H1 (cell line): ENCODE measurements around the gene CANT1. TPM values are rescaled to one million over a fixed set of nuclear protein-coding genes. Genes with fewer than 3 reads are reported as not detected.

Experiments used
- CTCF ChIA-PET: fragments of 300-600 bp; sonication (Branson Sonifier 250); formaldehyde crosslinking; loops from one replicate; lab custom pipeline; 2021; ENCODE audit not compliant: partially characterized antibody; lab: Charles Lee
- POLR2A ChIA-PET: fragments of 300-600 bp; sonication (Branson Sonifier 250); formaldehyde crosslinking; loops from one replicate; lab custom pipeline; 2021; ENCODE audit warnings: inconsistent platforms; ENCODE audit not compliant: partially characterized antibody; lab: Charles Lee
- DNase-seq, 2 experiments: peaks; one replicate each; pipeline versions ENCODE4 v3.0.0 to v3.0.0-alpha.2; 2010 to 2022; ENCODE audit warnings: low spot score in 2 of 2, low read depth in 1 of 2, mixed read lengths in 1 of 2
- FAIRE-seq: peaks from 2 replicates; lab custom pipeline; 2011; peaks lifted over from hg19 to GRCh38; lab: Jason Lieb, UNC
- H2AFZ ChIP-seq: 2 replicates; pipeline ENCODE4 v1.8.1; 2012; ENCODE audit warnings: low read length, inconsistent platforms
- H2AK5ac ChIP-seq: 2 replicates; pipeline ENCODE4 v1.6.1; 2013; ENCODE audit warnings: low read depth, low read length
- H2BK120ac ChIP-seq: replicated peaks from 2 replicates; pipeline ENCODE3; 2013; ENCODE audit warnings: low read depth, low read length, inconsistent platforms
- H2BK12ac ChIP-seq: 2 replicates; pipeline ENCODE4 v1.6.1; 2013; ENCODE audit warnings: low read depth, low read length
- H2BK15ac ChIP-seq: 2 replicates; pipeline ENCODE4 v1.6.1; 2013; ENCODE audit warnings: low read length
- H2BK20ac ChIP-seq: 2 replicates; pipeline ENCODE4 v1.6.1; 2013; ENCODE audit warnings: low read length
- H2BK5ac ChIP-seq: 2 replicates; pipeline ENCODE4 v1.6.1; 2013; ENCODE audit warnings: low read depth, low read length
- H3K14ac ChIP-seq: 2 replicates; pipeline ENCODE4 v1.6.1; 2013; ENCODE audit warnings: inconsistent platforms; ENCODE audit not compliant: insufficient read length
- H3K18ac ChIP-seq: 2 replicates; pipeline ENCODE4 v1.6.1; 2013; ENCODE audit warnings: low read length; ENCODE audit errors: extremely low read depth
- H3K23ac ChIP-seq: 2 replicates; pipeline ENCODE4 v1.6.1; 2013; ENCODE audit warnings: inconsistent platforms; ENCODE audit not compliant: insufficient read length
- H3K23me2 ChIP-seq: 2 replicates; pipeline ENCODE4 v1.6.1; 2013; ENCODE audit warnings: low read depth, low read length
- H3K27ac ChIP-seq: 2 replicates; pipeline ENCODE4 v1.6.1; 2011; ENCODE audit warnings: low read depth, low read length, inconsistent platforms
- H3K27me3 ChIP-seq, 4 experiments: replicated peaks in 1 of 4; 1 replicate in 1 of 4; 2 replicates in 3 of 4; pipeline versions ENCODE4 v1.6.1 to v1.8.1; 2011 to 2013; ENCODE audit warnings: low read length in 3 of 4, mild to moderate bottlenecking in 3 of 4, inconsistent platforms in 2 of 4, mixed read lengths in 2 of 4, moderate library complexity in 1 of 4; ENCODE audit not compliant: control insufficient read depth in 3 of 4, insufficient read depth in 3 of 4; ENCODE audit errors: extremely low read depth in 1 of 4
- H3K36me3 ChIP-seq, 4 experiments: 2 replicates each; pipeline versions ENCODE4 v1.6.1 to v1.8.1; 2011 to 2013; ENCODE audit warnings: mild to moderate bottlenecking in 4 of 4, low read length in 3 of 4, moderate library complexity in 2 of 4, control low read depth in 1 of 4, inconsistent platforms in 1 of 4; ENCODE audit not compliant: insufficient read depth in 4 of 4, control insufficient read depth in 2 of 4
- H3K4ac ChIP-seq: replicated peaks from 2 replicates; pipeline ENCODE3; 2013; ENCODE audit warnings: low read length, low read depth, mixed read lengths, inconsistent platforms; ENCODE audit not compliant: insufficient read length
- H3K4me1 ChIP-seq, 4 experiments: replicated peaks in 1 of 4; 1 replicate in 1 of 4; 2 replicates in 3 of 4; pipeline versions ENCODE4 v1.6.1 to v1.8.1; 2011 to 2013; ENCODE audit warnings: low read length in 3 of 4, inconsistent platforms in 2 of 4, mixed read lengths in 1 of 4; ENCODE audit not compliant: insufficient read depth in 4 of 4, control insufficient read depth in 3 of 4
- H3K4me2 ChIP-seq, 2 experiments: 2 replicates each; pipeline versions ENCODE4 v1.6.1 to v1.8.1; 2011 to 2013; ENCODE audit warnings: low read depth in 2 of 2, low read length in 2 of 2, control low read depth in 1 of 2, inconsistent platforms in 1 of 2, mild to moderate bottlenecking in 1 of 2; ENCODE audit not compliant: insufficient read depth in 1 of 2
- H3K4me3 ChIP-seq, 4 experiments: fragments of 200-600, 300-600 bp in 1 of 4; sonication (generic), shearing (Covaris generic), sonication (Bioruptor Twin) in 1 of 4; 2 replicates each; pipeline versions ENCODE4 v1.5.1 to v1.8.1; 2011 to 2016; ENCODE audit warnings: low read length in 4 of 4, low read depth in 3 of 4, control low read depth in 2 of 4, inconsistent platforms in 2 of 4, mild to moderate bottlenecking in 2 of 4, mixed read lengths in 1 of 4, moderate library complexity in 1 of 4; ENCODE audit not compliant: insufficient read depth in 2 of 4; ENCODE audit errors: extremely low read depth in 1 of 4
- H3K56ac ChIP-seq: replicated peaks from 2 replicates; pipeline ENCODE3; 2013; ENCODE audit warnings: low read depth, mild to moderate bottlenecking, mixed read lengths, low read length, inconsistent platforms; ENCODE audit not compliant: insufficient read length
- H3K79me1 ChIP-seq: 2 replicates; pipeline ENCODE4 v1.6.1; 2013; ENCODE audit warnings: low read depth, low read length, control low read depth
- H3K79me2 ChIP-seq, 2 experiments: 2 replicates each; pipeline versions ENCODE4 v1.6.1 to v1.8.1; 2012 to 2013; ENCODE audit warnings: low read length in 2 of 2, mild to moderate bottlenecking in 2 of 2, inconsistent platforms in 1 of 2; ENCODE audit not compliant: insufficient read depth in 2 of 2, control insufficient read depth in 1 of 2
- H3K9ac ChIP-seq, 4 experiments: replicated peaks in 1 of 4; 1 replicate in 1 of 4; 2 replicates in 3 of 4; pipeline versions ENCODE4 v1.6.1 to v1.8.1; 2011 to 2013; ENCODE audit warnings: low read depth in 3 of 4, low read length in 3 of 4, control low read depth in 2 of 4, mild to moderate bottlenecking in 2 of 4, moderate library complexity in 2 of 4, inconsistent platforms in 1 of 4; ENCODE audit errors: extremely low read depth in 1 of 4
- H3K9me3 ChIP-seq, 2 experiments: 2 replicates each; pipeline versions ENCODE4 v1.6.1 to v1.8.1; 2012 to 2013; ENCODE audit warnings: mild to moderate bottlenecking in 2 of 2, moderate library complexity in 2 of 2, control low read depth in 1 of 2, inconsistent platforms in 1 of 2, low read depth in 1 of 2, low read length in 1 of 2, mixed read lengths in 1 of 2; ENCODE audit not compliant: insufficient read depth in 2 of 2
- H4K20me1 ChIP-seq, 2 experiments: replicated peaks in 1 of 2; 2 replicates each; pipeline versions ENCODE3 to v1.8.1; 2011 to 2013; ENCODE audit warnings: inconsistent platforms in 2 of 2, low read length in 2 of 2, mild to moderate bottlenecking in 1 of 2; ENCODE audit not compliant: insufficient read depth in 2 of 2, control insufficient read depth in 1 of 2
- H4K5ac ChIP-seq: 2 replicates; pipeline ENCODE4 v1.6.1; 2013; ENCODE audit warnings: low read length, low read depth, mixed read lengths, inconsistent platforms; ENCODE audit not compliant: insufficient read length
- H4K8ac ChIP-seq: 2 replicates; pipeline ENCODE4 v1.8.0; 2013; ENCODE audit warnings: mild to moderate bottlenecking, moderate library complexity, low read length, inconsistent platforms; ENCODE audit not compliant: insufficient read depth; ENCODE audit errors: extremely low read depth
- H4K91ac ChIP-seq: replicated peaks from 2 replicates; pipeline ENCODE3; 2013; ENCODE audit warnings: low read length, mixed read lengths, inconsistent platforms; ENCODE audit not compliant: insufficient read length
- CHD2 ChIP-seq: IDR thresholded peaks from 2 replicates; pipeline ENCODE4 v1.6.1; 2012; ENCODE audit warnings: low read length, improper control_type of control experiment
- EP300 ChIP-seq, 2 experiments: IDR thresholded peaks; 1 replicate in 1 of 2; 2 replicates in 1 of 2; pipeline ENCODE4 v1.6.1; 2011 to 2012; ENCODE audit warnings: low read depth in 2 of 2, low read length in 2 of 2, mild to moderate bottlenecking in 2 of 2, borderline replicate concordance in 1 of 2, inconsistent platforms in 1 of 2, moderate library complexity in 1 of 2
- GABPA ChIP-seq: IDR thresholded peaks from 2 replicates; pipeline ENCODE4 v1.6.1; 2011; ENCODE audit warnings: mild to moderate bottlenecking, low read length, moderate library complexity, borderline replicate concordance; ENCODE audit not compliant: insufficient read depth
- POU5F1 ChIP-seq: IDR thresholded peaks from 2 replicates; pipeline ENCODE4 v1.6.1; 2011; ENCODE audit warnings: low read depth, mild to moderate bottlenecking, low read length, moderate library complexity
- RAD21 ChIP-seq, 2 experiments: IDR thresholded peaks in 1 of 2; conservative IDR thresholded peaks in 1 of 2; 2 replicates each; pipeline ENCODE4 v1.6.1; 2011; ENCODE audit warnings: low read depth in 2 of 2, low read length in 2 of 2, improper control_type of control experiment in 1 of 2, inconsistent platforms in 1 of 2, mild to moderate bottlenecking in 1 of 2, moderate library complexity in 1 of 2
- RXRA ChIP-seq: IDR thresholded peaks from 2 replicates; pipeline ENCODE4 v1.6.1; 2011; ENCODE audit warnings: low read depth, mild to moderate bottlenecking, low read length, moderate library complexity; ENCODE audit not compliant: insufficient read depth
- SP4 ChIP-seq: IDR thresholded peaks from 2 replicates; pipeline ENCODE4 v1.6.1; 2012; ENCODE audit warnings: low read length, inconsistent platforms
- TCF12 ChIP-seq: IDR thresholded peaks from 2 replicates; pipeline ENCODE4 v1.6.1; 2011; ENCODE audit warnings: low read depth, mild to moderate bottlenecking, low read length
- WGBS, 2 experiments: shearing (Covaris generic) in 1 of 2; methylation state at CpG; one replicate each; pipeline versions ENCODE4 v1.1.6 to v1.1.7; 2013 to 2015; ENCODE audit warnings: low lambda C conversion rate in 2 of 2, mixed read lengths in 2 of 2, inconsistent platforms in 1 of 2, low coverage in 1 of 2, missing lambda C conversion rate in 1 of 2; ENCODE audit not compliant: insufficient replicate concordance in 2 of 2, insufficient coverage in 1 of 2, insufficient read length in 1 of 2; ENCODE audit errors: extremely low coverage in 1 of 2, missing lambda C conversion rate in 1 of 2; 5-methylcytosine and 5-hydroxymethylcytosine counted together
- polyA plus RNA-seq, 7 experiments: library from polyadenylated mRNA; depleted of rRNA in 3 of 7; stranded (reverse) in 5 of 7; unstranded in 2 of 7; fragments of >200 nt in 5 of 7; fragments of 200-250 nt in 2 of 7; gene quantifications; 1 replicate in 5 of 7; 2 replicates in 1 of 7; 4 replicates in 1 of 7; pipeline versions ENCODE4 v1.2.1 to v1.2.3, GENCODE V29; 2011 to 2013; ENCODE audit warnings: missing spikeins in 2 of 7, mixed read lengths in 2 of 7
- total RNA-seq: library from RNA; stranded (reverse); fragmentation: NEBNext Ultra II Directional; extraction: Animal tissue kit (Norgen Biotek cat#: 25700); gene quantifications from 2 replicates; pipeline ENCODE4 v1.2.1, GENCODE V29; 2021
- TF ChIP-seq, protein P1 (sequence below): IDR thresholded peaks from 2 replicates; pipeline ENCODE4 v1.6.1; 2011; ENCODE audit warnings: low read depth, mild to moderate bottlenecking, low read length; ENCODE audit not compliant: insufficient read depth

The CANT1 gene
- total and polyA plus RNA-seq, 2 of the 8 experiments (the other 6 are each of a cell fraction or from before 2014, with no cell fraction given): 23.0 to 32.6 TPM

DNA sequence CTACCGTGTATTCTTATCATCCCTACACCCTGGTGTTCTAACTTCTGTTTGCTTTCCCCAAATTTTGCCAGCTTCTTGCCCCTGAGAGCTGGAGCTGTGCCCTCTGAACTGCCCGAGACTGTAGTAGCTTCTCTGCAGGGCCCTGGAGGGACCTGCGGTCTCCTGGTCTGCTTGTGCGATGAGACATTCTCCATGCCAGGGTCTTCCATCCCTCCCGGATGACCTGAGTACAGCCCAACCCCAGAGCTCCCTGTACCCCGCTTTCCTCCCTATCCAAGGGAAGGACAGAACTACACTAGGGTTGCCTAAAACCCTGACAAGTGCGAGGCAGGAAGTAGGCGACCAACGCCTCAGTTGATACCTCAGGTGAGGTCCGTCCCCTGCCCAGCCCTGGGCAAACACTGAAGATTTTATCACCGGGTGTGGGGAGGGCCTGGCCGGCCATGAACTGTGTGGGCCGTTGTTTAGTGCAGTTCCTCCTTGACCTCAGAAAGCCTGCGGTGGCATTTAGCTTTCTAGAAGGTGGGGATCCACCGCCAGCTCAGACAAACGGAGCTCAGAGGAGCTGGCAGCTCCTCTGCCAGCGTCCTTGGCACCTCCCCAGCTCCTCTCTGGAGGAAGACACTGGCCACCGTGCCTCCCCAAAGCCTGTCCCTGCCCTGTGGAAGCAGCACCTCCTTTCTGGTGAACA, 13.7 kb downstream of the CANT1 start:
- no peak overlapping the region for H3K18ac ChIP-seq
- H2BK5ac ChIP-seq: no peak overlapping the region
- H2BK15ac ChIP-seq: no peak overlapping the region
- H3K4ac ChIP-seq: no peak overlapping the region
- H3K27ac ChIP-seq: no peak overlapping the region
- H4K5ac ChIP-seq: no peak overlapping the region
- no peak overlapping the region for H3K9ac ChIP-seq
- H3K27me3 ChIP-seq: peaks cover 0 to 13% (median 8%) of the 10 kb centered on the region in 4 experiments; a peak in 5 of 7 replicates
- H4K91ac ChIP-seq: no peak overlapping the region
- H3K56ac ChIP-seq: no peak overlapping the region
- H2AK5ac ChIP-seq: no peak overlapping the region
- WGBS, 2 experiments: 89% methylated on average over 18 of the region's 18 CpGs; no CpG with 5 or more reads in 1 of the 2 experiments
- peaks cover 17 to 34% of the 10 kb centered on the region in 2 experiments for H4K20me1 ChIP-seq
- CTCF ChIA-PET: interaction anchor here (0.6 to 3.9 kb wide), 12 partner anchors 9 to 147 kb away, joined by 3 to 24 read pairs (median 3); partner anchors contain the start of gene LGALS3BP
- H3K14ac ChIP-seq: no peak overlapping the region
- no peak overlapping the region for H4K8ac ChIP-seq
- no peak overlapping the region for H2BK120ac ChIP-seq
- POLR2A ChIA-PET: no interaction called here
- H3K79me2 ChIP-seq: 0 out of 4 replicates have a peak, but pooled peaks cover 0 to 4% of the 10 kb centered on the region in 2 experiments
- no peak overlapping the region for H2BK12ac ChIP-seq
- H3K79me1 ChIP-seq: no peaks in the 10 kb centered on the region; the same call in 1 of the 2 replicates
- TF ChIP-seq EP300 (IDR thresholded peaks at IDR 0.05; ENCODE audit: borderline replicate concordance in 1 of 2, low read depth in 2 of 2, low read length in 2 of 2): no peak
- TF ChIP-seq RXRA: no peak
- no peak for TF ChIP-seq POU5F1
- TF ChIP-seq CHD2: no peak
- no peak for TF ChIP-seq GABPA
- no peak for TF ChIP-seq SP4
- TF ChIP-seq, protein P1, sequence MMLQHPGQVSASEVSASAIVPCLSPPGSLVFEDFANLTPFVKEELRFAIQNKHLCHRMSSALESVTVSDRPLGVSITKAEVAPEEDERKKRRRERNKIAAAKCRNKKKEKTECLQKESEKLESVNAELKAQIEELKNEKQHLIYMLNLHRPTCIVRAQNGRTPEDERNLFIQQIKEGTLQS: no peak
- TF ChIP-seq TCF12: no peak
- no peak for TF ChIP-seq RAD21 (IDR thresholded peaks at IDR 0.05 in 1 of 2, conservative IDR thresholded peaks at IDR 0.05 in 1 of 2; ENCODE audit: low read depth in 2 of 2, low read length in 2 of 2)
- DNase-seq: no peak
- no peaks in the 10 kb centered on the region for H3K23me2 ChIP-seq
- no peak overlapping the region for H3K4me3 ChIP-seq
- H3K23ac ChIP-seq: no peak overlapping the region
- no peaks in the 10 kb centered on the region; a peak in 1 of 7 replicates for H3K4me1 ChIP-seq
- H3K4me2 ChIP-seq: no peak overlapping the region
- H2BK20ac ChIP-seq: no peak overlapping the region
- no peak for FAIRE-seq
- no peak overlapping the region for H2AFZ ChIP-seq
- no peaks in the 10 kb centered on the region for H3K9me3 ChIP-seq
- peaks cover 0 to 10% (median 2%) of the 10 kb centered on the region in 4 experiments; a peak in 3 of 8 replicates for H3K36me3 ChIP-seq
